Prostate gland (tissue), 2 donors: ENCODE results near the gene NIT1.

Experiments used
- POLR2A ChIP-seq: fragments of 450-650 bp; IDR thresholded peaks from one replicate; pipeline ENCODE4 v1.6.1; 2016; ENCODE audit warnings: antibody characterized with exemption, mild to moderate bottlenecking
- TF ChIP-seq, protein P1 (sequence below), 4 experiments: fragments of 200-600 bp in 2 of 4; fragments of 450-650 bp in 2 of 4; sonication (generic) in 2 of 4; IDR thresholded peaks; 1 replicate in 3 of 4; 2 replicates in 1 of 4; pipeline ENCODE4 v1.5.1; 2016 to 2019; ENCODE audit warnings: antibody characterized with exemption in 4 of 4, mild to moderate bottlenecking in 2 of 4, moderate library complexity in 2 of 4

- no peak for TF ChIP-seq POLR2A
- TF ChIP-seq, protein P1, sequence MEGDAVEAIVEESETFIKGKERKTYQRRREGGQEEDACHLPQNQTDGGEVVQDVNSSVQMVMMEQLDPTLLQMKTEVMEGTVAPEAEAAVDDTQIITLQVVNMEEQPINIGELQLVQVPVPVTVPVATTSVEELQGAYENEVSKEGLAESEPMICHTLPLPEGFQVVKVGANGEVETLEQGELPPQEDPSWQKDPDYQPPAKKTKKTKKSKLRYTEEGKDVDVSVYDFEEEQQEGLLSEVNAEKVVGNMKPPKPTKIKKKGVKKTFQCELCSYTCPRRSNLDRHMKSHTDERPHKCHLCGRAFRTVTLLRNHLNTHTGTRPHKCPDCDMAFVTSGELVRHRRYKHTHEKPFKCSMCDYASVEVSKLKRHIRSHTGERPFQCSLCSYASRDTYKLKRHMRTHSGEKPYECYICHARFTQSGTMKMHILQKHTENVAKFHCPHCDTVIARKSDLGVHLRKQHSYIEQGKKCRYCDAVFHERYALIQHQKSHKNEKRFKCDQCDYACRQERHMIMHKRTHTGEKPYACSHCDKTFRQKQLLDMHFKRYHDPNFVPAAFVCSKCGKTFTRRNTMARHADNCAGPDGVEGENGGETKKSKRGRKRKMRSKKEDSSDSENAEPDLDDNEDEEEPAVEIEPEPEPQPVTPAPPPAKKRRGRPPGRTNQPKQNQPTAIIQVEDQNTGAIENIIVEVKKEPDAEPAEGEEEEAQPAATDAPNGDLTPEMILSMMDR (IDR thresholded peaks at IDR 0.05) = no peak
Measured at GRCh38 chr1:161111117-161111516, 6.8 kb upstream of the NIT1 start.
